HepG2 (cell line): ENCODE results near the gene ZSCAN31. TPM values are rescaled to one million over a fixed set of nuclear protein-coding genes. Genes with fewer than 3 reads are reported as not detected.

Experiments used
- BORCS8-MEF2B ChIP-seq: sonication (generic); formaldehyde crosslinking; IDR thresholded peaks from 2 replicates; pipeline ENCODE4 v1.8.0; 2022; ENCODE audit warnings: mild to moderate bottlenecking, missing genetic modification reagents
- CENPX ChIP-seq: sonication (generic); formaldehyde crosslinking; IDR thresholded peaks from 2 replicates; pipeline ENCODE4 v1.9.0; 2021; ENCODE audit warnings: mild to moderate bottlenecking, missing genetic modification reagents, moderate library complexity
- EED ChIP-seq: sonication (generic); formaldehyde crosslinking; IDR thresholded peaks from 2 replicates; pipeline ENCODE4 v1.5.0; 2020; ENCODE audit warnings: mild to moderate bottlenecking, missing genetic modification reagents
- FOXP1 ChIP-seq, 2 experiments: fragments of 450-650 bp in 1 of 2; IDR thresholded peaks; 2 replicates each; pipeline ENCODE4 v1.6.1; 2017 to 2018; ENCODE audit warnings: antibody characterized with exemption in 1 of 2
- GPN1 ChIP-seq: sonication (generic); formaldehyde crosslinking; IDR thresholded peaks from 2 replicates; pipeline ENCODE4 v1.5.1; 2020; ENCODE audit warnings: missing genetic modification reagents, borderline replicate concordance
- HMGXB4 ChIP-seq, 2 experiments: sonication (generic) in 1 of 2; formaldehyde crosslinking in 1 of 2; IDR thresholded peaks; 2 replicates each; pipeline versions ENCODE4 v1.4.0 to v1.6.1; 2018 to 2020; ENCODE audit warnings: missing genetic modification reagents in 2 of 2, borderline replicate concordance in 1 of 2, low read depth in 1 of 2, mild to moderate bottlenecking in 1 of 2, missing biosample characterization in 1 of 2
- KDM4B ChIP-seq: sonication (generic); formaldehyde crosslinking; IDR thresholded peaks from 2 replicates; pipeline ENCODE4 v1.4.0; 2020; ENCODE audit warnings: missing genetic modification reagents
- KMT2B ChIP-seq: IDR thresholded peaks from 2 replicates; pipeline ENCODE4 v1.6.1; 2016; ENCODE audit warnings: missing genetic modification reagents, missing compliant biosample characterization
- MTA1 ChIP-seq: sonication (generic); formaldehyde crosslinking; IDR thresholded peaks from 2 replicates; pipeline ENCODE4 v1.4.0; 2020; ENCODE audit warnings: missing genetic modification reagents, mild to moderate bottlenecking, borderline replicate concordance
- NFATC3 ChIP-seq: sonication (generic); formaldehyde crosslinking; IDR thresholded peaks from 2 replicates; pipeline ENCODE4 v1.5.1; 2020; ENCODE audit warnings: mild to moderate bottlenecking, missing genetic modification reagents
- SSRP1 ChIP-seq: IDR thresholded peaks from 2 replicates; pipeline ENCODE4 v1.6.1; 2016; ENCODE audit warnings: control low read depth
- ZKSCAN1 ChIP-seq: fragments of 150-350 bp; IDR thresholded peaks from 2 replicates; pipeline ENCODE4 v1.6.1; 2014; ENCODE audit warnings: low read length
- ZNF143 ChIP-seq: sonication (generic); formaldehyde crosslinking; IDR thresholded peaks from 2 replicates; pipeline ENCODE4 v1.4.0; 2020; ENCODE audit warnings: missing genetic modification reagents
- ZNF225 ChIP-seq: sonication (generic); formaldehyde crosslinking; IDR thresholded peaks from 2 replicates; pipeline ENCODE4 v1.4.0; 2020; ENCODE audit warnings: mild to moderate bottlenecking, missing genetic modification reagents
- ZNF274 ChIP-seq: sonication (generic); formaldehyde crosslinking; IDR thresholded peaks from 2 replicates; pipeline ENCODE4 v1.5.1; 2020; ENCODE audit warnings: mild to moderate bottlenecking, missing genetic modification reagents
- ZNF3 ChIP-seq: IDR thresholded peaks from 2 replicates; pipeline ENCODE4 v1.7.0; 2017; ENCODE audit warnings: inconsistent platforms
- ZNF329 ChIP-seq: sonication (generic); formaldehyde crosslinking; IDR thresholded peaks from 2 replicates; pipeline ENCODE4 v1.9.0; 2021; ENCODE audit warnings: low read depth, mild to moderate bottlenecking, missing genetic modification reagents
- ZNF570 ChIP-seq: sonication (generic); formaldehyde crosslinking; IDR thresholded peaks from 2 replicates; pipeline ENCODE4 v1.4.0; 2020; ENCODE audit warnings: mild to moderate bottlenecking, missing genetic modification reagents, borderline replicate concordance
- ZSCAN9 ChIP-seq: IDR thresholded peaks from 2 replicates; pipeline ENCODE4 v1.6.1; 2016; ENCODE audit warnings: borderline replicate concordance
- ZUFSP ChIP-seq: sonication (generic); formaldehyde crosslinking; IDR thresholded peaks from 2 replicates; pipeline ENCODE4 v1.9.0; 2021; ENCODE audit warnings: missing genetic modification reagents, mild to moderate bottlenecking, borderline replicate concordance
- polyA plus RNA-seq, 8 experiments: library from polyadenylated mRNA; depleted of rRNA in 3 of 8; stranded (reverse) in 7 of 8; unstranded in 1 of 8; fragments of >200 nt; fragmentation: Illumina TruSeq in 4 of 8; extraction: Trizol in 4 of 8; gene quantifications; 2 replicates each; pipeline versions ENCODE4 v1.2.1 to v1.2.3, GENCODE V29; 2011 to 2016; ENCODE audit warnings: low read depth in 4 of 8, missing spikeins in 1 of 8, mixed read lengths in 1 of 8; ENCODE audit not compliant: insufficient read depth in 1 of 8
- total RNA-seq, 5 experiments: library from RNA; depleted of rRNA; stranded (reverse); fragments of >200 nt; fragmentation: Illumina TruSeq; extraction: Trizol; gene quantifications; 2 replicates each; pipeline ENCODE4 v1.2.3, GENCODE V29; 2016; ENCODE audit warnings: low read depth in 1 of 5
- TF ChIP-seq, protein P1 (sequence below): sonication (generic); formaldehyde crosslinking; IDR thresholded peaks from 2 replicates; pipeline ENCODE4 v1.5.0; 2020; ENCODE audit warnings: mild to moderate bottlenecking, low read depth, missing genetic modification reagents, borderline replicate concordance
- TF ChIP-seq, protein P2 (sequence below): sonication (generic); formaldehyde crosslinking; IDR thresholded peaks from 2 replicates; pipeline ENCODE4 v1.4.0; 2020; ENCODE audit warnings: missing genetic modification reagents

Gene ZSCAN31
- total and polyA plus RNA-seq, 2 of the 13 experiments (the other 11 are each of a cell fraction or from before 2014, with no cell fraction given): 5.3 to 6.2 TPM

GRCh38 chr6:28355743-28356665, 20.1 kb upstream of the ZSCAN31 start (continued):
- TF ChIP-seq HMGXB4 (CRISPR knock-in tag; IDR thresholded peaks at IDR 0.05; ENCODE audit: borderline replicate concordance in 1 of 2, low read depth in 1 of 2) (peak; percentile 93 to 94), ZNF225 (CRISPR knock-in tag) (no peak), CENPX (CRISPR knock-in tag) (no peak), ZUFSP (no peak), FOXP1 (IDR thresholded peaks at IDR 0.05) (no peak), FOXP1 (CRISPR knock-in tag; IDR thresholded peaks at IDR 0.05) (no peak), GPN1 (CRISPR knock-in tag) (no peak), BORCS8-MEF2B (CRISPR knock-in tag) (peak; percentile 73; the same call in 1 of the 2 replicates), ZNF329 (CRISPR knock-in tag) (no peak), ZNF3 (no peak; the same call in 1 of the 2 replicates), ZNF274 (CRISPR knock-in tag) (no peak), ZNF143 (no peak), KMT2B (CRISPR knock-in tag) (peak; percentile 82), MTA1 (CRISPR knock-in tag) (no peak), KDM4B (CRISPR knock-in tag) (no peak), EED (CRISPR knock-in tag) (no peak), NFATC3 (CRISPR knock-in tag) (no peak), ZNF570 (CRISPR knock-in tag) (no peak), SSRP1 (CRISPR knock-in tag) (no peak), ZSCAN9 (CRISPR knock-in tag) (peak; percentile 23; the same call in 1 of the 2 replicates), ZKSCAN1 (no peak; the same call in 1 of the 2 replicates)
- TF ChIP-seq, protein P1, sequence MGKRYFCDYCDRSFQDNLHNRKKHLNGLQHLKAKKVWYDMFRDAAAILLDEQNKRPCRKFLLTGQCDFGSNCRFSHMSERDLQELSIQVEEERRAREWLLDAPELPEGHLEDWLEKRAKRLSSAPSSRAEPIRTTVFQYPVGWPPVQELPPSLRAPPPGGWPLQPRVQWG (CRISPR knock-in tag): no peak
- TF ChIP-seq, protein P2, sequence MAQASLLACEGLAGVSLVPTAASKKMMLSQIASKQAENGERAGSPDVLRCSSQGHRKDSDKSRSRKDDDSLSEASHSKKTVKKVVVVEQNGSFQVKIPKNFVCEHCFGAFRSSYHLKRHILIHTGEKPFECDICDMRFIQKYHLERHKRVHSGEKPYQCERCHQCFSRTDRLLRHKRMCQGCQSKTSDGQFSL: peak; percentile 44; the same call in 1 of the 2 replicates
